ENCODE measurements around the gene CSNK1D.

CSNK1D gene

GRCh38 chr17:82273327-82274133 is at the start of gene CSNK1D:
CSNK1D (minus strand) TSS chr17:82273700; CDS start chr17:82273381, 319 bp downstream.
- DNase-seq, result peak; percentile 78

- no peak for DNase-seq
Observed at GRCh38 chr17:82322526-82323453, 49.3 kb upstream of the CSNK1D start.

GRCh38 chr17:82321947-82322466 is 48.5 kb upstream of the CSNK1D start:
- no peak for DNase-seq

- peak; percentile 24 for DNase-seq
Observed at GRCh38 chr17:82320956-82321927, 47.7 kb upstream of the CSNK1D start.

GRCh38 chr17:82320140-82320840 is 46.8 kb upstream of the CSNK1D start:
- no peak for DNase-seq

GRCh38 chr17:82319619-82320062 is 46.1 kb upstream of the CSNK1D start:
- no peak for DNase-seq

GRCh38 chr17:82318772-82319606 is 45.5 kb upstream of the CSNK1D start:
- DNase-seq, result no peak

GRCh38 chr17:82318169-82318498 is 44.6 kb upstream of the CSNK1D start:
- no peak for DNase-seq

GRCh38 chr17:82317394-82318168 is 44.1 kb upstream of the CSNK1D start, which contains the start of gene CD7:
CD7 (minus strand) TSS chr17:82317608; CDS start chr17:82317495, 113 bp downstream.
- no peak for DNase-seq

- DNase-seq, result no peak
Observed at GRCh38 chr17:82316651-82317393, 43.3 kb upstream of the CSNK1D start.

GRCh38 chr17:82315703-82316358 is 42.3 kb upstream of the CSNK1D start:
- no peak for DNase-seq

GRCh38 chr17:82314727-82315605 is 41.5 kb upstream of the CSNK1D start:
- DNase-seq, result no peak

- DNase-seq, result no peak
Observed at GRCh38 chr17:82314012-82314726, 40.7 kb upstream of the CSNK1D start.

GRCh38 chr17:82313195-82314011 is 39.9 kb upstream of the CSNK1D start:
- DNase-seq, result no peak

GRCh38 chr17:82311971-82312370 is 38.5 kb upstream of the CSNK1D start:
- no peak for DNase-seq

GRCh38 chr17:82310877-82311276 is 37.4 kb upstream of the CSNK1D start:
- no peak for DNase-seq
